GM19239 (cell line): ENCODE measurements around the gene RPL18.

ENCODE experiments used
- DNase-seq: peaks from one replicate; pipeline ENCODE4 v3.0.0; 2011; ENCODE audit warnings: low spot score; ENCODE audit not compliant: insufficient read length
- FAIRE-seq: peaks from 2 replicates; lab custom pipeline; 2011; peaks lifted over from hg19 to GRCh38; lab: Jason Lieb, UNC

Gene RPL18

DNA sequence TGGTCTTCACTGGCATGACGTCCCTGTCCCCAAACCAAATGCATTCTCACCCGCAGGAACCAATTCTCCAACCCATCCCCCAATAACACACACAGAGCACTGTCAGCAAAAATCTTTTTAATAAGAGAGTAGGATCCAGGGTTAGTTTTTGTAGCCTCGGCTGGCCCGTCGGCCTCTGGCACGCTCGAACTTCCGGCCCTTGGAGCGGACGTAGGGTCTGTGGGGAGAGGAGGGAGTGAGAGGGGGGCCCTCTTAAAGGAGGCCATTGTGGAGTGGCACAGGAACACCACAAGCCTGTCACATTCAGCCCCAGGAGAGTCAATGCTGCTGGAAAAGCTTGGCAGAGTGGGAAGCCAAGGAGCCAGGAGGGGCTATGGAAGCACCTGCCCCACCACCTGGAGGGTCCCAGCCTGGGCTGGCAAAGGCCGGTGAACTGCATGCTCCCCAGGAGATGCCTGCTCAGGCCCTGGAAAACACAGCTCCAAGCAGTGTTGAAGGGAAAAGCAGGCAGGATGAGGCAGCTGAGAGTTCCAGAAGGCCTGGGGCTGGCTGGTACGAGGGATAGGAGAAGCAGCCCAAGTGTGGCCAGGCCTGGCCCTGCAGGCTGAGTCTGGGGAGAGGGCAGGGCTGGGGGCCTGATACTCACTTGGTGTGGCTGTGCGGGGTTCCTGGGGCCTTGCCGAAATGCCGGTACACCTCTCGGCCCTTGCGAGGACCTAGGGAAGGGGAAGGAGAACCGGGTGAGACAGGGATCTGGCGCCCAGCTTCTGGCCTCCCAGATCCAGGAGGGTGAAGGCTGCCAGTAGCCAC is 3.5 kb downstream of the RPL18 start:
- FAIRE-seq: no peak
- no peak for DNase-seq

DNA sequence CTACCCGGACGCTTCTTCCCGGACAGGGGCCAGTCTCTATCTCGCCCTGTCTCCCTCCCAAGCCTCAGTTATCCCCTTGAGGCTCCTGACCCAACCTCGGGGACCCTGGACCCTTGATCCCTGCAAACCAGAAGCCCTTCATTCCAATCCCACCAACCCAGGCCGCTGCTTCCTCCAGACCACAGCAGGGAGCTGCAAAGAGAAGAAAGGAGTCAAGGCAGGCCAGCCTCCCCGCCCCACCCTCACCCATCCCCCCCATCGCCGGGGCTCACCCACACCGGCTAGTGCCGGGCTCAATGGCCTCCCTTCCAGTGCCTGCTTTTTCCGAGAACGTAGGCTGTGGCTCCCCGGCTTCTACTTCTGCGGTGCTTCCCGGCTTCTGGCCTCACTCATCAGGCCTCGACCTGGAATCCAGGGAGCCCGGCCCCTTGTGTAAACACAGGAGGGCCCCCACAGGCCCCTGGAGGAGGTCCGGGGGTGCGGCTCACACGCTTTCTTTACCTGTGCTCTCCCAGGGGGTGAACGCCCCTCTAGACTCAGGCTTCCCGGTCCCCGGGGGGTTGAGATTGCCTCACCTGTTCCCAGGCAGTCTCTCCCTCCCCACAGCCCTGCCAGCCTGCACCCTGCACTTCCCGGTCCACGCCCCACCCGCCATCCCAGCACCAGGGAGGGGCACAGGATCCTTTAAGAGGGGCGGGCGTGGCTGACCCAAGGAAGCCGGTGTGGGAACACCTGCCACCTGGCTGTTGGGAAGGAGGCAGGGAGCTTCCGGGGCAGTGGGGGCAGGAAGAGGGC is 4.3 kb downstream of the RPL18 start, which contains the start of gene FAM83E:
TSS of gene FAM83E (minus strand) at position 641 of the 795 bp plus-strand sequence. CDS start 1,704 bp downstream, outside the sequence.
- DNase-seq (no peak), FAIRE-seq (no peak)

DNA sequence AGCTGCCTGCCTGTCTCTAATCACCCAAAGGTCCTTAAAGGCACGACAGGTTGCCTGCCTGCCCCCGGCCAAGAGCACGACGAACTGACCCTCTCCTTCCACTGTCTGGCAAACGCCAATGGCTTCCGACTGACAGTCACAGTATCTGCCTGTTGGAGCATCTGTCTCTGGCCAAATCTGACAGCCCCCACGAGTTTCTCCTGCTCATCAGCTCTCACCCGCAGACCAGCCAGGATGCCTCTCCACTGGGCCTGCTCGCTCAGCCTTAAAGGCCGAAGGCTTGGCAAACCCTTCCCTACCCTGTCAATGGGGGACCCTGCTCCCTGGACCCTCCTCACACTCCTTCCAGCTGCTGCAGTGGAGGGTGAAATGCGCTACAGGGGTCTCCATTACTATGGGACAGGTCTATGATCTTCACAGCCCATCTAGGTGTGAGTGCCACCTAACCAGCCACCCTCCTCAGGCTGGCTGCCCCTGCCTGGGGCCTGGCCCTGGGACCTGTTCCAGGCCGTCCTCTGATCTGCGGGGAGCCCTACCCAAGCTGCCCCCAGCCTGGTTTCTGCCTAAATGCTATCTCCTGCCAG is 5.0 kb downstream of the RPL18 start:
- no peak for FAIRE-seq
- DNase-seq: no peak

DNA sequence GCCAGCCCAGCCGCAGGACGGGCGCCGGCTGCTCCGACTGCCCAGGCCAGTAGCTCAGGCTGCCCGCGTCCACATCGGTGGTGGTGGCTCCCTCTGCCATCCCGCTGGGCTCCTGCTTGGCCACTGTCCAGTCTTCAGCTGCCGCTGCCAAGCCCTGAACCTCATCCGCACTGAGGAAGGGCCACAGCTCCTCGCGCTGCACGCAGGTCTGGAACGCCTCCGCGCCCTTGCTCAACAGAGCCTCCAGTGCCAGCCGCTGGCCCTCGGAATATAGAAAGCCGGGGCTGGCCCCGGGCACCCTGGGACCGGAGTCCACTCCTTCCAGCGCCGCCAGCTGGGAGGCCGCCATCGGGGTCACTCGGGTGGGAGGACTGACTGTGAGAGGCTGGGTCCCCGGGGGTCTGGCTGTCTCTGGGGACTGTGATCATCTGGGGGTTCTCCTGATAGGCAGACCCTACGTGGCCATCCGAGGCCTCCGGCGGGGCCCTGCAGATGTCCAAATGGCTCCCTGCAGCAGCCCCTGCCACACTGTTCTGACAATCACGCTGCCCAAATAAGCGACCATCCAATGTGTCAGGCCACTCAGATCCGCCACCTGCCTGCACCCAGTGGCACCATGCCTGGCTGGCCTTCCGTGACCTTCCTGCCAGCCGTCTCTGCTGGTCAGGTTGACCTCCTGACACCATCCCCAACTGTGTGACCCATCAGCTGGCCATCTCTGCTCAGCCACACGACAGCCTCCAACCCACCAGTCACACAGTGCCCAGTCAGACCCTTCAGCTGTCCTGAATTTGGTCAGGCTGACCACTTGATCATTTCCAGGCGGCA is 5.7 kb downstream of the RPL18 start:
- FAIRE-seq (no peak), DNase-seq (no peak)

DNA sequence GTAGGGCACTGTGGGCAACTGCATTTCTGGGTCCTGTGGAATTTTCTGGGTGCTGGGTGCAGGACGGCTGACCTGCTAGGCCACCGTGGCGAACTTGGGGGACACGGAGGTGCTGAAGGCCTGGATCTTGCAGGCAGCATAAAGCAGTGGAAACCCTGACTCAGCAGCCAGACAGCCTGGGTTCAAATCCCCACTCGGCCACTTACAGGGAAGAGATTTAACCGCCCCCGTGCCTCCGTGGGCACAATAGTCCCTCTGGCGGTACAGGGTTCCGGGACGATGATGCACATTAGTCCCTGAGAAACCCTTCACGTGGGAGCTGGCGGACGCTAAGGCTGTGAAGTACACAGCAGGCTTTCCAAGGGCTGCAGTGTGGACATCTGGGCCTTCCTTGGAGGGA is 7.1 kb downstream of the RPL18 start:
- no peak for DNase-seq
- FAIRE-seq: no peak

DNA sequence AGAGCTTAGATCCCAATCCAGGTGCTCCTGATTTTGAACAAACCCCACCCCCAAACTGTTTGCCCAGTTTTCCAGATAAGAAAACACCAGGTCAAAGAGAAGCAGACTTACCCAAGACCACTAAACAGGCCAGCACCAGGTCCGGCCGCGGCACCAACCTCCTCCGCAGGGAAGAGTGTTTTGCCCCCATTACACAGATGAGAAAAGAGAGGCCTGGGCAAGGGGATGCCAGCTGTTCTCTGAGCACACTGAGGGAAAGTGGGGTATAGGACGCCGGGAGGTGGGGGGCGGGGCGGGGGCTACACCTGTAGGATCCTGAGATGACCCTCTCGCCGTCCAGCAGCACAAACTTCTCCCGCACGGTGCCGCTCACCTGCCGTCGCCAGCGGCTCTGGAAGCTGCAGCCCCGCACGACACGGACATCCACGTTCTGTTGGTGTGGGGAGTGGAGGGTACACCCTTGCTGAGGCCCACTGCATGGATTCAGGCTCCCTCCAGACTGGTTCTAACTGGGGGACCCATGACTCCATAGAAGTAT is 9.3 kb downstream of the RPL18 start:
- FAIRE-seq (no peak), DNase-seq (no peak)

DNA sequence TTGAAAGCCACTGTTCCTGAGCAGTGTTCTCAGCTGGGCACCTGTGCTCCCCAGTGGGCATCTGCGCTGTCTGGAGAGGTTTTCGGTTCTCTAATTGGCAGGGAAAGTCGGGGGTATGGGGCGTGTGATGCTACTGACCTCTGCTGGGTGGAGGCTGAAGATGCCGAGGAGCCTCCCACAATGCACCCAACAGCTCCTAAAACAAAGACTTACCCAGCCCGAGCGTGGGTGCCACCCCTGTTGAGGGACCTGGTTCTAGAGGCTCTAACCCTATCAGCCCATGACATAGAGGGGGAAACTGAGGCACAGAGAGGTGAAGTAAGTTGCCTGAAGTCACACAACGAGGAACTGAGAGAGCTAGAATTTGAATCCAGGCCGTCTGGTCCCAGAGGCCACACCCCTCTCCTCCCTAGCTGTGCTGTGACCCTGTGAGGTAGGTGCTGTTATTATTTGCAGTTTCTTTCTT is 10.1 kb downstream of the RPL18 start:
- peak; percentile 79 for FAIRE-seq

DNA sequence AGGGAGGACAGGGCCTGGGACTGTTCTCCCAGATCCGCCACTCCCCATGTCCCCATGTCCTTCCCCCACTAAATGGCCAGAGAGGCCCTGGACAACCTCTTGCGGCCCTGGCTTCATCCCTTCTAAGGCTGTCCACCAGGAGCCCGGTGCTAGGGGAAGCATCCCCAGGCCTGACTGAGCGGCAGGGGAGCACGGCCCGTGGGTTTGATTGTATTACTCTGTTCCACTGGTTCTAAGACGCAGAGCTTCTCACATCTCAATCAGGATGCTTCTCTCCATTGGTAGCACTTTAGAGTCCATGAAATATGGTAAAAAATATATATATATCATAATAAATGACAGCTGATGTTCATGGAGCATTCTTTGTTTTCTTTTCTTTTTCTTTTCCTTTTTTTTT is 11.6 kb downstream of the RPL18 start:
- FAIRE-seq (no peak), DNase-seq (no peak)

More for the DNA sequence above, 10.1 kb downstream of the RPL18 start:
- peak; percentile 86 for DNase-seq

DNA sequence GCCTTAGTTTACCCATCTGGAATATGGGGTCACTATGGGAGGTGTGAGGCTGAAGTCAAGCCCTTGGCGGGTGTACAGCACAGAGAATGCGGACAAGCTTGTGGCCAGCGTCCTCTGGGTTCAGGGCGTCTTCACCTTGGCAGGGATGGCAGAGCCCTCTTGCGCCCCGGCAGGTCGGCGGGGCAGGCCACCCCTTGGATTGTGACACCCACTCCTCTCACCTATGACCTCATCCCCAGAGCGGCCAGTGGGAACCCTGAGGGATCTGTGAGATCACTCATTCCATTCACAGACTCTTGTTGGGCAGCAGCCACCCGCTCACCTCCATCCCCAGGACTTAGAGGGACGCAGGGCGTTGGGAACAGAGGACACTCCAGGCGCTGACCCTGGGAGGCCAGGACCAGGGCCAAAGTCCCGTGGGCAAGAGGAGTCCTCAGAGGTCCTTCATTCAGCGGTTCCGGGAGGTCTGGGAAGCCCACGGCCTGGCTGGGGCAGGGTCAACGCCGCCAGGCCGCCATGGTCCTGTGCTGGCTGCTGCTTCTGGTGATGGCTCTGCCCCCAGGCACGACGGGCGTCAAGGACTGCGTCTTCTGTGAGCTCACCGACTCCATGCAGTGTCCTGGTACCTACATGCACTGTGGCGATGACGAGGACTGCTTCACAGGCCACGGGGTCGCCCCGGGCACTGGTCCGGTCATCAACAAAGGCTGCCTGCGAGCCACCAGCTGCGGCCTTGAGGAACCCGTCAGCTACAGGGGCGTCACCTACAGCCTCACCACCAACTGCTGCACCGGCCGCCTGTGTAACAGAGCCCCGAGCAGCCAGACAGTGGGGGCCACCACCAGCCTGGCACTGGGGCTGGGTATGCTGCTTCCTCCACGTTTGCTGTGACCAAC is 12.3 kb downstream of the RPL18 start, which contains the start of gene SPACA4:
TSS of gene SPACA4 (plus strand) at position 280 of the 896 bp plus-strand sequence. CDS start at position 517, 237 bp downstream.
- FAIRE-seq: no peak
- DNase-seq: no peak

DNA sequence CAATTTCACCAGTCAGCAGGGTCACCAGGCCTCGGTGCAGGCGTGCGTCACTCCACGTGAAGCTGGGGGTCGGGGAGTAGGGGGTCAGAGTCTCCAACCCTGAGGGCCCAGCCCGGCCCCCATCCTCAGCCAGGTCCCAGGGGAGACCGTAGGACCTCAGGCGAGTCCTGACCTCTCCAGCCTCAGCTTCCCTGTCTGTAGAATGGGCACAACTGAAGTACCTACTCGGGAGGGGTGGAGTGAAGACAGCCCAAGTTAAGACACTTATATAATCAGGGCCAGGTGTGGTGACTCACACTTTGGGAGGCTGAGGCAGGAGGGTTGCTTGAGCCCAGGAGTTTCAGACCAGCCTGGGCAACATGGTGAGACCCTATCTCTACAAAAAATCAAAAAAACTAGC is 15.1 kb downstream of the RPL18 start:
- DNase-seq: no peak
- FAIRE-seq: no peak

DNA sequence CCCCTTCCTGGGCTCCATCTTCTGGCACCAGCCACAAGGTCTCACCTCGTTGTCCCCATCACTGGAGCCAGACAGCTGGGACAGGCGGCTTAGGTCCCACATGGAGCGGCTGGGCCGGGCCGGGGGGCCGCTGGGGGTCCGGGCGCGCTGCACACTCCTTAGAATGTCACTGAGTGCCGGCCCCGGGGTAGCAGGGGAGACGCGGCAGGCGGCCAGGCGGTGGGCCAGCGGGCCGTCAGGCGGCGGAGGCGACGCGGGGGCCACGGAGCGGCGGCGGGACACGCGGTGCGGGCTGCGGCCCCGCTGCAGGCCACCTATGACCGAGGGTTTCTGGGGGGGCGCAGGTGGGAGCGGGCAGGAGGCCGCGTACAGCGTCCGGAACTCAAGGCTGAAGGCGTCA is 15.5 kb downstream of the RPL18 start:
- FAIRE-seq (no peak), DNase-seq (no peak)

DNA sequence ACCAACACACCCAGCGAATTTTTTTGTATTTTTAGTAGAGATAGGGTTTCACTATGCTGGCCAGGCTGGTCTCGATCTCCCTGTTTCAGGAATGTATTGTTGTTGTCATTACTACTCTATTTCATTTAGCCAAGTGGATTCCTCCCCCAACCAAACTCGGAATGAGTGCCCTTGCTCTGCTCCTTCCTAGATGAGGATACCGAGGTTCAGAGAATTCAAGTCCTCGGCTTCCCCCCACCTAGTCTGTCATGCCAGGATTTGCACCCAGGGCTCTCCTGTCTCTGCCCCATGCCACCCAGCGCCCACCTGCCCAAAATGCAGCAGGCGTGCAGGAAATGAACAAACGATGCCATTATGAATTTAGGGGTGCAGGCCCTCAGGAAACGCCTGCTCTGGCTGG is 16.0 kb downstream of the RPL18 start:
- DNase-seq (no peak), FAIRE-seq (no peak)

DNA sequence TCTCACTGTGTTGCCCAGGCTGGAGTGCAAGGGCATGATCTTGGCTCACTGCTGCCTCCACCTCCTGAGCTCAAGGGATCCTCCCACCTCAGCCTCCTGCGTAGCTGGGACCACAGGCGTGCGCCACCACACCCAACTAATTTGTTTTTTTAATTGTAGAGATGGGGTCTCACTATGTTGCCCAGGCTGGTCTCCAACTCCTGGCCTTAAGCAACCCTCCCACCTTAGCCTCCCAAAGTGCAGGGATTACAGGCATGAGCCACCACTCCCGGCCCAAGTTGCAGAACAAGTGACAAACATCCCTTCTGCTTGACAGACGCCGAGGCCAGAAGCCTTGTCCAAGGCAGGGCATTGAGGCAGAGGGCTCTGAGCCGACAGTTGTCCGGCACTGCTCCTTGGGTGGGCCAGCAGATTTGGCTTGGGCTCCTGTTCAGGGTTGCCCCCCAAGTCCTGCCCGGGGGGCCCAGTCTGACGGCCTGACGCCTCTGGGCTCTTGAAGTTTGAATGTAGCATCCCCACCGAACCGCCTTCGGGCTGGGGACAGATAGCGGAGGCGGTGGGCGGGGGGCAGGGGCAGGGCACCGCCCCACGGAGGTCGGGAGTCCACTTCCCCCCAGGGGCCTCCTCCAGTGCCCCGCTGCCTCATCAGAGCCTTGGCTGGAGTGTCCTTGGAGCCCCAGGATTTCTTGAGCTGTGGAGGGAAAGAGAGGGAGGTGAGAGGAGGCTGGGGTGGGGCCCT is 18.1 kb downstream of the RPL18 start:
- DNase-seq (no peak), FAIRE-seq (no peak)

DNA sequence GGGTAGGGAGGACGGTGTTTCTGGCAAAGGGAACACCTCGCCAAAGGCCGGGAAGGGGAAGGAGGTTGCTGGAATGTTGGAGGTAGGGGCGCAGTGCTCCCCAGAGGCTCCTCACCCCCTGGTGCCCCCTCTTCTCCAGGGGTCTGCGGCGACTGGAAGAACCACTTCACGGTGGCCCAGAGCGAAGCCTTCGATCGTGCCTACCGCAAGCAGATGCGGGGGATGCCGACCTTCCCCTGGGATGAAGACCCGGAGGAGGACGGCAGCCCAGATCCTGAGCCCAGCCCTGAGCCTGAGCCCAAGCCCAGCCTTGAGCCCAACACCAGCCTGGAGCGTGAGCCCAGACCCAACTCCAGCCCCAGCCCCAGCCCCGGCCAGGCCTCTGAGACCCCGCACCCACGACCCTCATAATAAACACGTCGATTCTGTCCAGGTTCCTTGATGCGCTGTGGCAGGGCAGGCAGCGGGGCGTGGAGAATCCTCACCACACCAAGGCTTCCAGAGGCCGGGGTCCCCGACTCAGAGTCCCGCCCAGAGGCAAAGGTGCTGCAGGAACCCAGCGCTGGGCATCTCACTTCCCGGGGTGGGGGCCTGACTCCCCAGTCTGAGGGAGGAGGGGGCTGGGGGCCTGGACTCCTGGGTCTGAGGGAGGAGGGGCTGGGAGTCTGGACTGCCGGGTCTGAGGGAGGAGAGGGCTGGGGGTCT is 19.8 kb downstream of the RPL18 start:
- FAIRE-seq: no peak
- DNase-seq: no peak

DNA sequence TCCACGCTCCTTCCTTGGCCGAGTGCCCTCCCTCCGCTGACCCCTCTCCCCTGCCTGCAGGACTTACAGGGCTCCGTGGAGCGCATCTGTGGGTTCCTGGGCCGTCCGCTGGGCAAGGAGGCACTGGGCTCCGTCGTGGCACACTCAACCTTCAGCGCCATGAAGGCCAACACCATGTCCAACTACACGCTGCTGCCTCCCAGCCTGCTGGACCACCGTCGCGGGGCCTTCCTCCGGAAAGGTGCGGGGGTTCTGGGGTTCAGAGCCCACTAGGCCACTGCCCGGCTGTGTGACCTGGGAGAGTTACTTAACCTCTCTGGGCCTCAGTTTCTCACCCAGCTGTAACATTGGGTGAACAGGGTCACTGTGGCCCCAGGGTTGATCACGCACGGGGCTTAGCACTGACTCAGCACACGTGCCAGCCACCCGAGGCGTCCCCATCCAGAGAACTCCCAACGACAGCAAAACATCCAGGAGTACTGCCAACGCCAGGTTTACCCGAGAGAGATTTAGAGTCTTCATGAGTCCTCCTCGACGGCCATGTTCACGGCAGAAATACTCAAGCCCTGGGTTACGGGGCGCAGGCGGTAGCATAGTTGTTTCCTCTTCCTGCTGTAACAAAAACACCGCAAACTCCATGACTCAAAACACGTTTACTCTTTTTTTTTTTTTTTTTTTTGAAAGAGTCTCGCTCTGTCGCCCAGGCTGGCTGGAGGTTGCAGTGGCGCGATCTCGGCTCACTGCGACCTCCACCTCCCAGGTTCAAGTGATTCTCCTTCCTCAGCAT is 22.1 kb downstream of the RPL18 start:
- DNase-seq (no peak), FAIRE-seq (no peak)

DNA sequence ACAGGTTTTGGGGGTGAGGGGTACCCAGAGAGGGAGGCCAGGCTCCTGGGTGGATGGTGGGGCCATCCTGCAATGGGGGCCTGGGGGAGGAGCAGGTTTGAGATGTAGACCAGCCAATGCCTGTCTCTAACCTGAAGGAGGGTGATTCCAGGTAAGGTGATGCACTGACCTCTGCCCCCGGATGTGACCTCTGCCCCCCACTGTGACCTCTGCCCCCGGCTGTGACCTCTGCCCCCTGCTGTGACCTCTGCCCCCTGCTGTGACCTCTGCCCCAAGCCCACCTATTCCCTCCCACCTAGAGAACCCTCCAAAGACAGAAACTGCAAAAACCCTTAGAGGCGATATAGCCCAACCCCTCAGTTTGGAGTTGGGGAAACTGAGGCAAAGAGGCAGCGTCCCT is 22.7 kb downstream of the RPL18 start:
- FAIRE-seq: no peak
- no peak for DNase-seq

DNA sequence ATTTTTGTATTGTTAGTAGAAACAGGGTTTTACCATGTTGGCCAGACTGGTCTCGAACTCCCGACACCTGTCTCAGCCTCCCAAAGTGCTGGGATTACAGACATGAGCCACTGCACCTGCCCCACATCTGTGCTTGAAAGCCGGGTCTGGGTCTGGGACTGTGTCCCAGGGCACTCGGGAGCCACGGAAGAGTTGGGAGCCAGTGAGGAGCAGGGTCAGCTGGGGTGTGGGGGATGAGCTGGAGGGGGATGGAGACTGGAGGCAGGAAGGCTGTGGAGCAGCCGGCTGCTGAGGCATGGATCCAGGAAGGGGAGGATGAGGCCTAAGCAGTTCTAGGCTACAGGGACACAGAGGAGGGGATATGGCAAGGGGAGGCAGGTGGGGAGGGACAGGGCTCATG is 23.1 kb downstream of the RPL18 start:
- FAIRE-seq (no peak), DNase-seq (no peak)
